NCI-H1105 (cell line): Measurements from ENCODE around the gene SETD3.

Experiments used
- DNase-seq: peaks from one replicate; lab custom pipeline; 2025; lab: John Stamatoyannopoulos, UW

The SETD3 gene

GRCh38 chr14:99393059-99393655 lies 87.5 kb downstream of the SETD3 start:
- DNase-seq = no peak

DNA sequence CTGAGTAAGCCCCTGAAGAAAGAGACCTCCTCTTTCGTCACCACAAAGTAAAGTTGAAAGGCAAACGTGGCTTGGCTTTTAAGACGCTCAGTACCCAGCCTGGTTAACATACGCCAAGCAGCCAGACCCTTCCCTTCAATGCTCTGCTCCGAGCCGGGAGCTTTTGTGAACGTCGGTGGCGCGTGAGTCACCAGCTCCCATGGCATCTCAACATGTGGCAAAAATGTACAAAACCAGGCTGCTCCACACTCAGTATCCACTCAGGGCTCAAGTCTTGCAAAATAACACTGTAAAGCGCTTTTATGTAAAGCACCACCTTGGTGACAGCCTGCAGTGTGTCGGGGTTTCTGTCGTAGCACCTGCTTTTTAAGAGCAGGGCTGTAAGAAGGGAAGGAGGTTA lies 89.0 kb downstream of the SETD3 start:
- DNase-seq = no peak

GRCh38 chr14:99389174-99389826 lies 91.4 kb downstream of the SETD3 start:
- DNase-seq = no peak

DNA sequence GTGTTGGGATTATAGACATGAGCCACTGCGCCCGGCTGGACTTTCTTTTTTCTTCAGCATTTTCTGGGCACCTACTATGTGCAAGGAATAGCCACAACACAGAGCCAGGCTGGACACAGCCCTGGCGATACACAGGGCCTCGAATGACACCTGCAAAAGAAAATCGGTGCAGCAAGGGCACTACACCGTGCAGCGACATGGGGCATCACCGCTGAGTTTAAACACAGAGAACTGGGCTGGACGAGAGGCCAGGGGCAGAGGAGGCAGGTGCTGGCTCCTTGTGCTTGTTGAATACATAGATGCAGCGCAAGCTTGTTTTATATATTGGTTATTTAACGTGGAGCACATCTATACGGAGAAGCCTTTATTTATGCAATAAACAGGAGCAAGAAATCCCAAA lies 92.4 kb downstream of the SETD3 start:
- no peak for DNase-seq

DNA sequence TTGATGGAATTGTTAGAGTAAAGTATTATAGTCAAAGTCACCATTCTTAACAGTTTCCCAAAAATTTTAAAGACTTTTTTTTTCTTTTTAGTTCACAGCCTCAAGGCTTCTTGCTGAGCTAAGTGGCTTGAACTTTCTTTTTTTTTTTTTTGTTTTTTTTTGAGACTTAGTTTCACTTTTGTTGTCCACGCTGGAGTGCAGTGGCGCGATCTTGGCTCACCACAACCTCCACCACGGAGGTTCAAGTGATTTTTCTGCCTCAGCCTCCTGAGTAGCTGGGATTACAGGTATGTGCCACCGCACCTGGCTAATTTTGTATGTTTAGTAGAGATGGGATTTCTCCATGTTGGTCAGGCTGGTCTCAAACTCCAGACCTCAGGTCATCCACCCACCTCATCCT lies 92.8 kb downstream of the SETD3 start:
- no peak for DNase-seq

DNA sequence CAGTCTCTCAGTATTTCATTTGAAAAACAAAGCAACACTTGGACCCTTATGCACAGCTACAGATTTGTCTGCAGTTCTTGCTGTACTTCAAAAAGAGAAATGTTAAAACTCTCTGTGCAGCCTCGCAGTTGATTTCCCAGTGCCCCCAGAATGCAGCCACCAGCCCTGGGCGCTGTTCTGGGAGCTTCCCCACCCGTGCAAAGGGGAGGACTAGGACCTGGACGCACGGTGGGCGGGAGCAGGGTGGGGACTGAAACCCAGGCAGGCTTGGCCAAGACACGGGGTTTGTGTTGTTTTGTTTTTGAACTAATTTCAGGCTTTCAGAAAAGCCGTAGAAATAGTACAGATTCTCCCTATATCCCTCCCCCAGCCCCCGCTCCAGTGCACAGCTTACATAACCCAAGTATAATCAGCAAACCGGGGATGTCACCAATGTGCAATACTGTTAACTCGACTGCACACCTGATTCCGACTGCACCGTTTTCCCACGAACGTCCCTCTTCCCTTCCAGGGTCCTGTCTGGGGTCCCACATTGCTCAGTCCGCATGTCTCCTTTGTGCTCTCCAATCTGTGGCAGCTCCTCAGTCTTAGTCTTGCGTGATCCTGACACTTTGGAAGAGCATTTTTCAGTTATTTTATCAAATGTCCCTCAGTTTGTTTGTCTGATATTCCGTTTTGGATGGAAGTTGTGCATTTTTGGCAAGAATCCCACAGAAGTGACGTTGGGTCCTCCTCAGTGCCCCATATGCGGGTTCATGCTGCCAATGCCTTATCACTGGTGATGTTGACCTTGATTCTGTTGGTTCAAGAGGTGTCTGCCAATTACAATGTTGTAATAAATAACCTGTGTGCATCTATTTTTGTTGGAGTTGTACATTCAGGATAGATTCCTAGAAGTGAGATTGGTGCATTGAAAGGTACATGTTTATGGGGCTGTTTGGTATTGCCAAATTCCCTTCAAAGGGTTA lies 95.9 kb downstream of the SETD3 start:
- DNase-seq = no peak

GRCh38 chr14:99383472-99384449 lies 96.9 kb downstream of the SETD3 start:
- no peak for DNase-seq

GRCh38 chr14:99382781-99383471 lies 97.7 kb downstream of the SETD3 start:
- DNase-seq = no peak

DNA sequence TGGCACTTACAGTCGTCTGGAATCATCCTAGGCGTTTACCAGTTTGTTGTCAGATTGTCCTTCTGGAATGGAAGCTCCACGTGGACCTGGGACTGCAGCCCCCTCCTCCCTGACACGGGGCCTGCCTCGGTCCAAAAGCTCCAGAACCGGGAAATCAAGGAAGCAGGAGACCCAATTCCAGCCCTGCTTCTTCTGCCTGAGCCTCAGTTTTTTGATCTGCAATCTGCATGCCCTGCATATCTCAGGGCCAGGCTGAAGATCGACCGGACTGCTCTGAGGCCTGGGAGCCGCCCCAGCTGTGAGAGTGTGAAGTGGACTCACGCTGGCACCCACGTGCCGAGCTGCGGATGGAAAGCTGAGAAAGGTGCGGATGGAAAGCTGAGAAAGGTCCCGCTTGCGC lies 98.6 kb downstream of the SETD3 start:
- DNase-seq = no peak

- DNase-seq = no peak
These were observed 99.0 kb downstream of the SETD3 start for GRCh38 chr14:99381688-99382060.

- no peak for DNase-seq
These were observed 99.5 kb downstream of the SETD3 start for GRCh38 chr14:99380991-99381687.

DNA sequence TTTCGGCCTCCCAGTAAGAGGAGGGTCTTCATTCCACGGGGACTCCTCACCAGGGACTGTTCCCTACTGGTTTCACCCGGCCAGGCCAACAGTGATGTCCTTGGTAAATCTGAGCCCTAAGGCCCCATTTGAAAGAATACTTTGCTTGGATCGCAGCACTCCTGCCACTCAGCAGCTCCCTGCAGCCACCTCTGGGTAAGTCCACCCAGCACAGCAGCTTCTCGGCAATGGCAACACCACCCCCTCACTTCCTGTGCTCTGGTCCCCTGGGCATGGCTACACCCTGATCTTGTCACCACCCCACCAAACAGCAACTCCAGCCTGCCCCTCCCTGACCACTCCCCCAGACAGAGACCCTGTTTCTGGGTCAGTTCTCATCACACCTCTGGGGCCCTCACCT lies 100.3 kb downstream of the SETD3 start:
- no peak for DNase-seq

DNA sequence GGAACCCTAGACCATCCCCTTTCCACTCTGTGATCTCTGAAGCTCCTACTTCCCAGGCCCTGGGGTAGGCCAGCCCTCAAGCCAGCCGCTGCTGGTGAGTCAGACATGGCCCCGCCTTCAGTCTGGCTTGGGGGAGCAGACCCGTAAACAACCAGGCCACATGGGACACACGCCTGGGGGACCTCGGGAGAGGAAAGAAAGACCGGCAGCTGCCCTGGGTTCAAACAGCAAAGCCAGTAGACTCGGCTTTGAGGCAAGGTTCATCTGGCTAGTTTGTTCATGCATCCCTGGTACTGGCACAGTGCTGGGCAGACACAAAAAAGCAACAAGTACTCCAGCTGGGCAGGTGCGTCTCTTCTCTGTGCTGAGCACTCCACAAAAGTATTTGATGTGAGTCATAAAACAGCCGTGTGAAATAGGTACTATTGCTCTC lies 101.9 kb downstream of the SETD3 start:
- no peak for DNase-seq

DNA sequence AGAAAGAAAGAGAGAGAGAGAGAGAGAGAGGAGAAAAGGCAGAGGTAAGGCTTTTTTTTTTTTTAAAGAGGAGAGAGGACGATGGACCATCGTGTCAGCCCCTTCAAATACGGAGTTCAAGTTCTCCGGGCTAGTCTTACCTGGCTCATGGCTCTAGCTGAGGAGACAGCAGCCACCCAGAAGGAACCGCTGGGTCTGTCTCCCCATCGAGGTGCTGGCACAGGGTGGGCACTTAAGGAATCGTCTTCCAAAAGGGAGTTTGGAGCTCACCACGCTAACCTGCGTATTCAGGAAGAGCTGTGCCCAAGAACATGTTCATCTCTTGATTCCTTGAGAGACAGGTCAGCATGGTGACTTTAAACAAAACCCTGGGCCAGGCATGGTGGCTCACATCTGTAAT lies 102.7 kb downstream of the SETD3 start:
- no peak for DNase-seq

GRCh38 chr14:99374964-99375363 lies 105.7 kb downstream of the SETD3 start:
- no peak for DNase-seq

- no peak for DNase-seq
These were observed 116.9 kb downstream of the SETD3 start for GRCh38 chr14:99363616-99364290.

- no peak for DNase-seq
These were observed 117.6 kb downstream of the SETD3 start for GRCh38 chr14:99363051-99363450.

- no peak for DNase-seq
These were observed 119.0 kb downstream of the SETD3 start for GRCh38 chr14:99361596-99362215.

DNA sequence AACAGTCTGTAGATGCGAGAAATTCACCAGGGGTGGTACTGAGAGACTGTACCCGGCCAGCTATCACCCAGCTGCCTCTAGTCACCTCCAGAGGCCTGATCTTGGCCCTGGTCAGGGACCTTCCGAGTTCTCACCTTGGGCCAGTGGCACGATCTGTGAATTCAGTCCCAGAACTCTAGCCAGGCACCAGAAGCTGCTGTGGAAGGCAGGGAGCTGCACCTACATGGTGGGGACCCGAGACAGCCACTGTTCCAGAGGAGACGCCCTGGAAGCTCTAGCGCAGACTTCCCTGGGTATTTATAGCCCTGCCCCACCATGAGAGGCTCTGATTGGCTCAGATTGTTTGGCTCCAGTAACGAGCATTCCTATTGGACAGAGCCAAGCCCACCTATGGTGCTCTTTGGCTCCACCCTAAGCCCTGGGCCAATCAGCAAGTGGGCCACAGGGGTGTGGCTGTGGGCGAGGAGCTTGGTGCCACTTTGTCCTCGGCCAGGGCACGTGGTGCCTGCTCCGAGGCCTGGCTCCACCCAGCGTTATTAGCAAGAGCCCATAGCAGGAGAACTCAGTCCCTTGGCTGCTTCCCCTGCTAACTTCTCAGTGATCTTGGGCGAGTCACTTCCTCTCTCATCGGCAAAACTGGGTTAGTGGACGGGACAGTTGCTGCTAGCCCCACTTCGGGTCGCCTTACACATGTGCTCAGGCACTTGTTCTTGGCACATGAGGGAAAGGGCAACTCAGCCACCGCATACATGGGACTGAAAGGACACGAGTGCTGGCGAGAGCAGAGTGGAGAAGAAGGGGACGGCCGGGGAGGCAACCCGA lies 119.7 kb downstream of the SETD3 start:
- no peak for DNase-seq
